ENCODE results near the gene PTPRS. TPM values are rescaled to one million over a fixed set of nuclear protein-coding genes. Genes with fewer than 3 reads are reported as not detected.

Gene PTPRS
- total and polyA plus RNA-seq, 2 of the 8 experiments (the other 6 are each of a cell fraction or from before 2014, with no cell fraction given): 96.8 to 223 TPM

GRCh38 chr19:5293612-5294378 is 46.8 kb downstream of the PTPRS start:
- peaks cover 29% of the 10 kb centered on the region for H3K79me1 ChIP-seq (ENCODE audit: low read depth, low read length)
- H2BK12ac ChIP-seq (ENCODE audit: low read depth, low read length): no peak overlapping the region
- peak overlapping the region; percentile 77 for H4K91ac ChIP-seq (replicated peaks; ENCODE audit: insufficient read length, low read length)
- FAIRE-seq: no peak
- H3K27me3 ChIP-seq (replicated peaks in 1 of 4; ENCODE audit: control insufficient read depth in 3 of 4, extremely low read depth in 1 of 4, insufficient read depth in 3 of 4, low read length in 3 of 4): no peaks in the 10 kb centered on the region
- H3K4ac ChIP-seq (replicated peaks; ENCODE audit: insufficient read length, low read depth, low read length): no peak overlapping the region
- H2BK20ac ChIP-seq (ENCODE audit: low read length): no peak overlapping the region
- no peaks in the 10 kb centered on the region for H3K9me3 ChIP-seq (ENCODE audit: insufficient read depth in 2 of 2, low read depth in 1 of 2, low read length in 1 of 2)
- peaks cover 46 to 54% of the 10 kb centered on the region in 2 experiments for H4K20me1 ChIP-seq (replicated peaks in 1 of 2; ENCODE audit: control insufficient read depth in 1 of 2, insufficient read depth in 2 of 2, low read length in 2 of 2)
- POLR2A ChIA-PET (ENCODE audit: partially characterized antibody): interaction anchor here (0.6 to 4.9 kb wide), 9 partner anchors 11 to 96 kb away, joined by 3 to 24 read pairs (median 3); partner anchors contain the start of gene PTPRS
- H3K18ac ChIP-seq (ENCODE audit: extremely low read depth, low read length): peak overlapping the region; percentile 90
- no peak overlapping the region for H3K23ac ChIP-seq (ENCODE audit: insufficient read length)
- no peak overlapping the region for H3K14ac ChIP-seq (ENCODE audit: insufficient read length)
- no peak overlapping the region for H4K5ac ChIP-seq (ENCODE audit: insufficient read length, low read depth, low read length)
- peaks cover 0 to 27% (median 18%) of the 10 kb centered on the region in 4 experiments; a peak in 6 of 7 replicates for H3K4me1 ChIP-seq (replicated peaks in 1 of 4; ENCODE audit: control insufficient read depth in 3 of 4, insufficient read depth in 4 of 4, low read length in 3 of 4)
- WGBS, 2 experiments (ENCODE audit: extremely low coverage in 1 of 2, insufficient coverage in 1 of 2, insufficient read length in 1 of 2, insufficient replicate concordance in 2 of 2, low coverage in 1 of 2, low lambda C conversion rate in 2 of 2, missing lambda C conversion rate in 1 of 2): 3% methylated on average over 38 of the region's 47 CpGs; no CpG with 5 or more reads in 1 of the 2 experiments
- H3K56ac ChIP-seq (replicated peaks; ENCODE audit: insufficient read length, low read depth, low read length): peak overlapping the region; percentile 69
- H3K79me2 ChIP-seq (ENCODE audit: control insufficient read depth in 1 of 2, insufficient read depth in 2 of 2, low read length in 2 of 2): peaks cover 10 to 61% of the 10 kb centered on the region in 2 experiments
- H2BK15ac ChIP-seq (ENCODE audit: low read length): 0 out of 2 replicates have a peak overlapping the region, but pooled peaks have one; percentile 5
- no peak overlapping the region for H2AFZ ChIP-seq (ENCODE audit: low read length)
- H3K9ac ChIP-seq (replicated peaks in 1 of 4; ENCODE audit: extremely low read depth in 1 of 4, low read depth in 3 of 4, low read length in 3 of 4): peak overlapping the region in 3 of 4 experiments; percentile 13 to 61 (median 34); a peak in 5 of 7 replicates
- H3K4me3 ChIP-seq (ENCODE audit: extremely low read depth in 1 of 4, insufficient read depth in 2 of 4, low read depth in 3 of 4, low read length in 4 of 4): peak overlapping the region; percentile 44 to 96 (median 79)
- H2BK120ac ChIP-seq (replicated peaks; ENCODE audit: low read depth, low read length): no peak overlapping the region
- H3K36me3 ChIP-seq (ENCODE audit: control insufficient read depth in 2 of 4, insufficient read depth in 4 of 4, low read length in 3 of 4): no peaks in the 10 kb centered on the region
- H3K27ac ChIP-seq (ENCODE audit: low read depth, low read length): peak overlapping the region; percentile 72; the same call in 1 of the 2 replicates
- peaks cover 12% of the 10 kb centered on the region; the same call in 1 of the 2 replicates for H3K23me2 ChIP-seq (ENCODE audit: low read depth, low read length)
- H3K4me2 ChIP-seq (ENCODE audit: insufficient read depth in 1 of 2, low read depth in 2 of 2, low read length in 2 of 2): peak overlapping the region; percentile 71 to 88
- H4K8ac ChIP-seq (ENCODE audit: extremely low read depth, insufficient read depth, low read length): peak overlapping the region; percentile 43; the same call in 1 of the 2 replicates
- no peak overlapping the region for H2AK5ac ChIP-seq (ENCODE audit: low read depth, low read length)
- H2BK5ac ChIP-seq (ENCODE audit: low read depth, low read length): peak overlapping the region; percentile 78; the same call in 1 of the 2 replicates
- CTCF ChIA-PET (ENCODE audit: partially characterized antibody): interaction anchor here (1.2 to 1.7 kb wide), 4 partner anchors 11 to 124 kb away, joined by 3 to 5 read pairs (median 4); no protein-coding TSS in a partner anchor
- DNase-seq (ENCODE audit: low read depth in 1 of 2, low spot score in 2 of 2): peak in 1 of 2 experiments; percentile 86
- TF ChIP-seq SIN3A (conservative IDR thresholded peaks at IDR 0.05 in 1 of 2, IDR thresholded peaks at IDR 0.05 in 1 of 2; ENCODE audit: low read depth in 1 of 2, low read length in 2 of 2) (peak; percentile 6 to 42; a peak in 2 of 4 replicates), E2F6 (IDR thresholded peaks at IDR 0.05) (no peak), BACH1 (IDR thresholded peaks at IDR 0.05; ENCODE audit: low read length) (no peak), TEAD4 (IDR thresholded peaks at IDR 0.05; ENCODE audit: low read depth, low read length) (0 out of 2 replicates have a peak, but pooled peaks have one; percentile 42), JUN (IDR thresholded peaks at IDR 0.05; ENCODE audit: low read depth, low read length) (no peak), TCF12 (IDR thresholded peaks at IDR 0.05; ENCODE audit: low read depth, low read length) (no peak), CEBPB (IDR thresholded peaks at IDR 0.05; ENCODE audit: low read depth, low read length) (no peak), RBBP5 (IDR thresholded peaks at IDR 0.05; ENCODE audit: borderline replicate concordance, low read depth, low read length) (no peak)
- TF ChIP-seq, protein P1, sequence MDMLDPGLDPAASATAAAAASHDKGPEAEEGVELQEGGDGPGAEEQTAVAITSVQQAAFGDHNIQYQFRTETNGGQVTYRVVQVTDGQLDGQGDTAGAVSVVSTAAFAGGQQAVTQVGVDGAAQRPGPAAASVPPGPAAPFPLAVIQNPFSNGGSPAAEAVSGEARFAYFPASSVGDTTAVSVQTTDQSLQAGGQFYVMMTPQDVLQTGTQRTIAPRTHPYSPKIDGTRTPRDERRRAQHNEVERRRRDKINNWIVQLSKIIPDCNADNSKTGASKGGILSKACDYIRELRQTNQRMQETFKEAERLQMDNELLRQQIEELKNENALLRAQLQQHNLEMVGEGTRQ (IDR thresholded peaks at IDR 0.05; ENCODE audit: low read length): no peak

All from H1 (cell line).